Panc1 (cell line): Measurements from ENCODE around the gene RASA3. TPM values are rescaled to one million over a fixed set of nuclear protein-coding genes. Genes with fewer than 3 reads are reported as not detected.

Experiments
- ATAC-seq: fragments of 200-7000 bp; cut with Tn5 transposase; 2 replicates; pipeline ENCODE4 v1.9.1; 2020; ENCODE audit warnings: mild to moderate bottlenecking, moderate library complexity
- BruUV-seq: library from RNA; stranded (reverse); fragments of 400-500 nt; replicated peaks from 2 replicates; lab custom pipeline; 2021; lab: Mats Ljungman, UMichigan
- CTCF ChIA-PET: fragments of 300-600 bp; sonication (Branson Sonifier 250); formaldehyde crosslinking; loops from one replicate; lab custom pipeline; 2022; ENCODE audit warnings: antibody characterized with exemption; lab: Charles Lee
- POLR2A ChIA-PET: fragments of 300-600 bp; sonication (Branson Sonifier 250); formaldehyde crosslinking; loops from one replicate; lab custom pipeline; 2022; ENCODE audit warnings: antibody characterized with exemption; lab: Charles Lee
- DNase-seq: peaks from one replicate; pipeline ENCODE4 v3.0.0-alpha.2; 2010; ENCODE audit warnings: low read depth, low spot score
- H3K27ac ChIP-seq: 2 replicates; pipeline ENCODE4 v1.5.1; 2011; ENCODE audit warnings: mild to moderate bottlenecking, low read length, inconsistent platforms
- H3K27me3 ChIP-seq: fragments of 200-500 bp; sonication (Bioruptor generic); 2 replicates; pipeline ENCODE4 v1.6.0; 2014; ENCODE audit warnings: low read length, inconsistent platforms; ENCODE audit not compliant: control insufficient read depth, insufficient read depth
- H3K36me3 ChIP-seq: fragments of 200-500 bp; sonication (Bioruptor generic); 2 replicates; pipeline ENCODE4 v1.5.1; 2014; ENCODE audit warnings: inconsistent platforms, mild to moderate bottlenecking, low read length, moderate library complexity; ENCODE audit not compliant: control insufficient read depth, insufficient read depth
- H3K4me1 ChIP-seq: 2 replicates; pipeline ENCODE4 v1.5.1; 2011; ENCODE audit warnings: inconsistent platforms, mild to moderate bottlenecking, low read length, moderate library complexity; ENCODE audit not compliant: control insufficient read depth, insufficient read depth
- H3K4me3 ChIP-seq, 2 experiments: 2 replicates each; pipeline ENCODE4 v1.5.1; 2011 to 2012; ENCODE audit warnings: low read depth in 2 of 2, low read length in 2 of 2, mild to moderate bottlenecking in 2 of 2, inconsistent platforms in 1 of 2, moderate library complexity in 1 of 2
- H3K9me3 ChIP-seq: fragments of 200-500 bp; sonication (Bioruptor generic); 2 replicates; pipeline ENCODE4 v1.5.1; 2014; ENCODE audit warnings: low read depth, mild to moderate bottlenecking, inconsistent platforms, low read length, moderate library complexity; ENCODE audit not compliant: control insufficient read depth, insufficient read depth
- POLR2AphosphoS5 ChIP-seq: IDR thresholded peaks from 2 replicates; pipeline ENCODE4 v1.6.1; 2012; ENCODE audit warnings: mild to moderate bottlenecking, low read depth, low read length, moderate library complexity
- SIN3A ChIP-seq: IDR thresholded peaks from 2 replicates; pipeline ENCODE4 v1.6.1; 2012; ENCODE audit warnings: low read depth, mild to moderate bottlenecking, low read length, moderate library complexity, borderline replicate concordance; ENCODE audit not compliant: insufficient read depth
- TCF7L2 ChIP-seq: IDR thresholded peaks from 2 replicates; pipeline ENCODE4 v1.6.1; 2011; ENCODE audit warnings: mild to moderate bottlenecking, low read depth, low read length, inconsistent platforms
- in situ Hi-C: cut with HindIII; loops from 2 replicates; pipeline ENCODE4 v1.10.0; 2016; ENCODE audit warnings: low sequenced_read_pairs, low pct_unique_long_range_greater_than_20kb
- intact Hi-C: fragments of 100-400 bp; cut with micrococcal nuclease; formaldehyde crosslinking; loops from one replicate; pipeline ENCODE4 v1.10.0; 2022; ENCODE audit not compliant: unreplicated experiment
- total RNA-seq: library from RNA; stranded (reverse); gene quantifications from one replicate; pipeline ENCODE4 v1.2.1, GENCODE V29; 2021; ENCODE audit not compliant: unreplicated experiment
- TF ChIP-seq, protein P1 (sequence below), 2 experiments: IDR thresholded peaks; 2 replicates each; pipeline ENCODE4 v1.6.1; 2011 to 2012; ENCODE audit warnings: low read depth in 2 of 2, control low read depth in 1 of 2, low read length in 1 of 2, mild to moderate bottlenecking in 1 of 2, moderate library complexity in 1 of 2; ENCODE audit not compliant: insufficient read depth in 1 of 2
- TF ChIP-seq, protein P2 (sequence below): fragments of 450-650 bp; IDR thresholded peaks from 2 replicates; pipeline ENCODE4 v1.5.1; 2017; ENCODE audit warnings: mild to moderate bottlenecking

The RASA3 gene
- total RNA-seq, 1 experiment from 2014 or later, result 33.7 TPM

DNA sequence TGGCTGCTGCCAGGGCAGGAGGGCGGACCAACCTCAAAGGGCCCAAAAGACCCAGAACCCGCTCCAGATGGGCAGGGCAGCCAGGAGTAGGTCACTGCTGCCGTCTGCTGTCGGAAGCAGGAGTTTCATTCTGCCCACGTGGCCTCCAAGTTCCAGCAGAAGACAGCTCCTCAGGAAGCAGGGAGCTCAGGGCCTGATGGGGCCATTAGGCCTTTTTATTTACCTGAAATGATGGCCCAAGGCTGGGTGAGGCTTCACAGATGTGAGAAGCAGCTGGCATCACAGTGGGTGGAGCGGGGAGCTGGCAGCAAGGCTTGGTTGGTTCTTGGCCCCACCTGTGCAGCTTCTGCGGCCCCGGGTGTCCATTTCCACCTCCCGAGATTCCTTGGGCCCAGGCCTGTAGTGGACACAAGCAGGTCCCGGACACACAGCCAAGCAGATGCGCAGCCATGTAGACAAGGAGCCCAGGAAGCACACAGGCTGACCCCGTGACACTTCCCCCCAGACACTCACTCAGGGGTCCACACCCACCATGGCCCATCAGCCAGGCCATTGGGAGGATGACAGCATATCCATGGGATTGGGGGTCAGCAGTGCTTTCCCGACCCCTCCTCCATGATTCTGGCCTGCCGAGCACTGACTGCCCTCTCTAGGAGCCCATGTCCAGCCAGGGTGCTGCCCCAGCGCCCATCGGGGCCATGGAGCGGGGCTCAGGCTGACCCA, 185.0 kb downstream of the RASA3 start:
- H3K4me3 ChIP-seq, result no peak overlapping the region
- peak; percentile 55 for ATAC-seq
- no peaks in the 10 kb centered on the region for H3K36me3 ChIP-seq
- no peaks in the 10 kb centered on the region for H3K4me1 ChIP-seq
- no peak for TF ChIP-seq TCF7L2
- no TSS peak for BruUV-seq
- ChIA-PET POLR2A (no interaction called here), CTCF (no interaction called here)
- no peaks in the 10 kb centered on the region for H3K9me3 ChIP-seq
- DNase-seq, result no peak
- no peaks in the 10 kb centered on the region for H3K27me3 ChIP-seq
- no peak overlapping the region for H3K27ac ChIP-seq
- intact Hi-C loops (no loop called here), in situ Hi-C loops (no loop called here)

DNA sequence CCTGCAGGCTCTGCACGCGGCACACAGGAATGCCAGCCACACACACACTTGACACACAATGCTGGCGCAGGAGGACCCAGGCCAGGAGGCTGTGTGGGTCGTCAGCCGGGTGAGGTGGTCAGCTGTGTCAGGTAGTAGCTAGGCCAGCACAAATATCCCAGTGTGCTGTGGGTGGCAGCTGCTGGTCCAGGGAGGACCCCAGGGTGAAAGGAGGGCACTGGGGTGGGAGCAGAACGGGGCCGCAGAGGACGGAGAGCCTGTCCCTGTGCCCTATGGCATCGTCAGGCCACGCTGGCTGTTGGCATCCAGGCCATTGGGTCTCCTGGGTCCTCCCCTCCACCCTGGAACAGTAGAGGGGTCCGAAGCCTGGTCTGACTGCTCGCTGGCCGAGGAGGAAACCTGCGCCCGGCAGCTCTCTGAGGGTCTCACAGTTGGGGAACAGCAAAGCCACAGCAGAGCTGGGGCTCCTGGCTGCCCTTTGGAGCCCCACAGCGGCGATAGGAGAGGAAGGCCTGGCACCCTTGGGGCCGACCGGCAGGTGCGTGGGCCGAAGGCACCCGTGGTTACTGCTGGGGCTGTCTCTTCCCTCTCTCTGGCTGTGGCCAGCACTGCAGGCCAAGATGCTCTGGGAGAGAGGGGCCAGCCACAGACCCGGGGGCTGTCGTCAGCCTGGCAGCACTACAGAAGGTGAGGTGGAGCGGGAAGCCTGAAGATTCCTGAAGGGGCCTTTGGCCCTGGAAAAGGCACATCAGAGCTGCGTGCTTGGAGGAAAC, 185.8 kb downstream of the RASA3 start:
- no peak overlapping the region for H3K4me3 ChIP-seq
- H3K36me3 ChIP-seq, result no peaks in the 10 kb centered on the region
- TF ChIP-seq, protein P1, sequence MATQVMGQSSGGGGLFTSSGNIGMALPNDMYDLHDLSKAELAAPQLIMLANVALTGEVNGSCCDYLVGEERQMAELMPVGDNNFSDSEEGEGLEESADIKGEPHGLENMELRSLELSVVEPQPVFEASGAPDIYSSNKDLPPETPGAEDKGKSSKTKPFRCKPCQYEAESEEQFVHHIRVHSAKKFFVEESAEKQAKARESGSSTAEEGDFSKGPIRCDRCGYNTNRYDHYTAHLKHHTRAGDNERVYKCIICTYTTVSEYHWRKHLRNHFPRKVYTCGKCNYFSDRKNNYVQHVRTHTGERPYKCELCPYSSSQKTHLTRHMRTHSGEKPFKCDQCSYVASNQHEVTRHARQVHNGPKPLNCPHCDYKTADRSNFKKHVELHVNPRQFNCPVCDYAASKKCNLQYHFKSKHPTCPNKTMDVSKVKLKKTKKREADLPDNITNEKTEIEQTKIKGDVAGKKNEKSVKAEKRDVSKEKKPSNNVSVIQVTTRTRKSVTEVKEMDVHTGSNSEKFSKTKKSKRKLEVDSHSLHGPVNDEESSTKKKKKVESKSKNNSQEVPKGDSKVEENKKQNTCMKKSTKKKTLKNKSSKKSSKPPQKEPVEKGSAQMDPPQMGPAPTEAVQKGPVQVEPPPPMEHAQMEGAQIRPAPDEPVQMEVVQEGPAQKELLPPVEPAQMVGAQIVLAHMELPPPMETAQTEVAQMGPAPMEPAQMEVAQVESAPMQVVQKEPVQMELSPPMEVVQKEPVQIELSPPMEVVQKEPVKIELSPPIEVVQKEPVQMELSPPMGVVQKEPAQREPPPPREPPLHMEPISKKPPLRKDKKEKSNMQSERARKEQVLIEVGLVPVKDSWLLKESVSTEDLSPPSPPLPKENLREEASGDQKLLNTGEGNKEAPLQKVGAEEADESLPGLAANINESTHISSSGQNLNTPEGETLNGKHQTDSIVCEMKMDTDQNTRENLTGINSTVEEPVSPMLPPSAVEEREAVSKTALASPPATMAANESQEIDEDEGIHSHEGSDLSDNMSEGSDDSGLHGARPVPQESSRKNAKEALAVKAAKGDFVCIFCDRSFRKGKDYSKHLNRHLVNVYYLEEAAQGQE (IDR thresholded peaks at IDR 0.05; ENCODE audit: insufficient read depth in 1 of 2, low read depth in 2 of 2, low read length in 1 of 2), result no peak
- TF ChIP-seq SIN3A, result no peak
- TF ChIP-seq POLR2AphosphoS5, result no peak
- TF ChIP-seq, protein P2, sequence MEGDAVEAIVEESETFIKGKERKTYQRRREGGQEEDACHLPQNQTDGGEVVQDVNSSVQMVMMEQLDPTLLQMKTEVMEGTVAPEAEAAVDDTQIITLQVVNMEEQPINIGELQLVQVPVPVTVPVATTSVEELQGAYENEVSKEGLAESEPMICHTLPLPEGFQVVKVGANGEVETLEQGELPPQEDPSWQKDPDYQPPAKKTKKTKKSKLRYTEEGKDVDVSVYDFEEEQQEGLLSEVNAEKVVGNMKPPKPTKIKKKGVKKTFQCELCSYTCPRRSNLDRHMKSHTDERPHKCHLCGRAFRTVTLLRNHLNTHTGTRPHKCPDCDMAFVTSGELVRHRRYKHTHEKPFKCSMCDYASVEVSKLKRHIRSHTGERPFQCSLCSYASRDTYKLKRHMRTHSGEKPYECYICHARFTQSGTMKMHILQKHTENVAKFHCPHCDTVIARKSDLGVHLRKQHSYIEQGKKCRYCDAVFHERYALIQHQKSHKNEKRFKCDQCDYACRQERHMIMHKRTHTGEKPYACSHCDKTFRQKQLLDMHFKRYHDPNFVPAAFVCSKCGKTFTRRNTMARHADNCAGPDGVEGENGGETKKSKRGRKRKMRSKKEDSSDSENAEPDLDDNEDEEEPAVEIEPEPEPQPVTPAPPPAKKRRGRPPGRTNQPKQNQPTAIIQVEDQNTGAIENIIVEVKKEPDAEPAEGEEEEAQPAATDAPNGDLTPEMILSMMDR, result no peak
- no peak for TF ChIP-seq TCF7L2
- ATAC-seq (no peak), DNase-seq (no peak)
- no peaks in the 10 kb centered on the region for H3K27me3 ChIP-seq
- ChIA-PET CTCF (no interaction called here), POLR2A (no interaction called here)
- intact Hi-C loops, result no loop called here
- H3K4me1 ChIP-seq, result no peaks in the 10 kb centered on the region
- H3K9me3 ChIP-seq, result no peaks in the 10 kb centered on the region
- no TSS peak for BruUV-seq
- in situ Hi-C loops, result no loop called here
- no peak overlapping the region for H3K27ac ChIP-seq
